H1 (cell line): Measurements from ENCODE around the gene CRYGA. TPM values are rescaled to one million over a fixed set of nuclear protein-coding genes. Genes with fewer than 3 reads are reported as not detected.

Experiments
- CHD7 ChIP-seq: fragments of 300-600 bp; sonication (generic); IDR thresholded peaks from 2 replicates; pipeline ENCODE4 v1.7.1; 2012; ENCODE audit warnings: low read length, moderate library complexity, mild to moderate bottlenecking, inconsistent platforms; ENCODE audit not compliant: insufficient replicate concordance
- CTCF ChIP-seq, 3 experiments: IDR thresholded peaks; 1 replicate in 2 of 3; 2 replicates in 1 of 3; pipeline versions ENCODE4 v1.5.1 to v1.6.1; 2011; ENCODE audit warnings: low read length in 3 of 3, mild to moderate bottlenecking in 3 of 3, inconsistent platforms in 2 of 3, low read depth in 1 of 3, moderate library complexity in 1 of 3; ENCODE audit not compliant: insufficient read depth in 1 of 3; ENCODE audit errors: control extremely low read depth in 1 of 3
- EGR1 ChIP-seq: IDR thresholded peaks from 2 replicates; pipeline ENCODE4 v1.6.1; 2011; ENCODE audit warnings: low read depth, low read length, borderline replicate concordance
- KDM1A ChIP-seq: fragments of 200-600, 300-600 bp; sonication (generic); IDR thresholded peaks from 2 replicates; pipeline ENCODE4 v1.7.1; 2016; ENCODE audit warnings: mild to moderate bottlenecking, low read length, borderline replicate concordance
- MAX ChIP-seq: IDR thresholded peaks from 2 replicates; pipeline ENCODE4 v1.6.1; 2012; ENCODE audit warnings: inconsistent platforms
- NRF1 ChIP-seq: IDR thresholded peaks from 2 replicates; pipeline ENCODE4 v1.6.1; 2011; ENCODE audit warnings: mild to moderate bottlenecking, low read depth, low read length, improper control_type of control experiment
- SIX5 ChIP-seq: IDR thresholded peaks from 2 replicates; pipeline ENCODE4 v1.6.1; 2011; ENCODE audit warnings: mild to moderate bottlenecking, low read depth, low read length
- SP1 ChIP-seq: IDR thresholded peaks from 2 replicates; pipeline ENCODE4 v1.6.1; 2011; ENCODE audit warnings: low read depth, low read length
- SRF ChIP-seq: IDR thresholded peaks from 2 replicates; pipeline ENCODE4 v1.6.1; 2011; ENCODE audit warnings: mild to moderate bottlenecking, low read depth, low read length, moderate library complexity
- polyA plus RNA-seq, 7 experiments: library from polyadenylated mRNA; depleted of rRNA in 3 of 7; stranded (reverse) in 5 of 7; unstranded in 2 of 7; fragments of >200 nt in 5 of 7; fragments of 200-250 nt in 2 of 7; gene quantifications; 1 replicate in 5 of 7; 2 replicates in 1 of 7; 4 replicates in 1 of 7; pipeline versions ENCODE4 v1.2.1 to v1.2.3, GENCODE V29; 2011 to 2013; ENCODE audit warnings: missing spikeins in 2 of 7, mixed read lengths in 2 of 7
- total RNA-seq: library from RNA; stranded (reverse); fragmentation: NEBNext Ultra II Directional; extraction: Animal tissue kit (Norgen Biotek cat#: 25700); gene quantifications from 2 replicates; pipeline ENCODE4 v1.2.1, GENCODE V29; 2021

The CRYGA gene
- total and polyA plus RNA-seq, 2 of the 8 experiments (the other 6 are each of a cell fraction or from before 2014, with no cell fraction given) = not detected

GRCh38 chr2:208136716-208137094 lies 26.7 kb downstream of the CRYGA start (continued):
- no peak for TF ChIP-seq CHD7
- TF ChIP-seq CTCF (IDR thresholded peaks at IDR 0.05; ENCODE audit: control extremely low read depth in 1 of 3, insufficient read depth in 1 of 3, low read depth in 1 of 3, low read length in 3 of 3) = no peak
- TF ChIP-seq SIX5 = no peak
- TF ChIP-seq SRF = no peak
- no peak for TF ChIP-seq NRF1
- no peak for TF ChIP-seq MAX
- TF ChIP-seq EGR1 = no peak
- no peak for TF ChIP-seq KDM1A
- TF ChIP-seq SP1 = no peak
